SK-N-SH treated with all-trans-retinoic acid at 6 μM for 48 hours (cell line): ENCODE measurements around the gene FMN1.

Source experiments
- ATAC-seq: fragments of 200-7000 bp; cut with Tn5 transposase; 3 replicates; pipeline ENCODE4 v1.9.1; 2020; ENCODE audit warnings: mild to moderate bottlenecking, moderate library complexity
- ARNTL ChIP-seq: fragments of 450-650 bp; formaldehyde crosslinking; IDR thresholded peaks from 2 replicates; pipeline ENCODE4 v1.5.0; 2020; ENCODE audit warnings: low read depth, mild to moderate bottlenecking, moderate library complexity, borderline replicate concordance
- BACH2 ChIP-seq: fragments of 250-450 bp; sonication (Bioruptor Pico); IDR thresholded peaks from 2 replicates; pipeline ENCODE4 v1.9.0; 2021; ENCODE audit warnings: mild to moderate bottlenecking, borderline replicate concordance
- CREB5 ChIP-seq: fragments of 250-450 bp; sonication (Bioruptor Pico); IDR thresholded peaks from 2 replicates; pipeline ENCODE4 v1.5.1; 2020; ENCODE audit warnings: low read depth, mild to moderate bottlenecking, moderate library complexity
- CSDC2 ChIP-seq: fragments of 250-450 bp; sonication (Bioruptor Pico); IDR thresholded peaks from 2 replicates; pipeline ENCODE4 v1.5.0; 2020; ENCODE audit warnings: mild to moderate bottlenecking, moderate library complexity
- CSRNP3 ChIP-seq: fragments of 250-450 bp; sonication (Bioruptor Pico); IDR thresholded peaks from 2 replicates; pipeline ENCODE4 v1.5.1; 2021; ENCODE audit warnings: mild to moderate bottlenecking, moderate library complexity
- ESRRG ChIP-seq: fragments of 250-450 bp; sonication (Bioruptor Pico); IDR thresholded peaks from 2 replicates; pipeline ENCODE4 v1.6.1; 2021; ENCODE audit warnings: mild to moderate bottlenecking
- GLIS3 ChIP-seq: fragments of 250-450 bp; sonication (Bioruptor Pico); IDR thresholded peaks from 2 replicates; pipeline ENCODE4 v1.5.0; 2020; ENCODE audit warnings: mild to moderate bottlenecking, moderate library complexity
- ISL1 ChIP-seq: fragments of 250-450 bp; sonication (Bioruptor Pico); IDR thresholded peaks from 2 replicates; pipeline ENCODE4 v2.1.2; 2022; ENCODE audit warnings: mild to moderate bottlenecking, moderate library complexity
- OSR1 ChIP-seq: fragments of 250-450 bp; sonication (Bioruptor Pico); IDR thresholded peaks from 2 replicates; pipeline ENCODE4 v1.8.0; 2022; ENCODE audit warnings: moderate library complexity, mild to moderate bottlenecking, inconsistent platforms
- PATZ1 ChIP-seq: fragments of 250-450 bp; sonication (Bioruptor Pico); IDR thresholded peaks from 2 replicates; pipeline ENCODE4 v1.8.0; 2020; ENCODE audit warnings: mild to moderate bottlenecking, moderate library complexity, borderline replicate concordance
- POU6F1 ChIP-seq: fragments of 250-450 bp; sonication (Bioruptor Pico); IDR thresholded peaks from 2 replicates; pipeline ENCODE4 v1.8.0; 2021; ENCODE audit warnings: low read depth, mild to moderate bottlenecking, moderate library complexity, borderline replicate concordance
- PPARA ChIP-seq: fragments of 250-450 bp; sonication (Bioruptor Pico); IDR thresholded peaks from 2 replicates; pipeline ENCODE4 v1.5.0; 2020; ENCODE audit warnings: mild to moderate bottlenecking, borderline replicate concordance
- RARB ChIP-seq: fragments of 250-450 bp; sonication (Bioruptor Pico); IDR thresholded peaks from 2 replicates; pipeline ENCODE4 v1.8.0; 2021; ENCODE audit warnings: mild to moderate bottlenecking, moderate library complexity
- TCF4 ChIP-seq: fragments of 250-450 bp; sonication (Bioruptor Pico); IDR thresholded peaks from 2 replicates; pipeline ENCODE4 v1.8.0; 2021; ENCODE audit warnings: mild to moderate bottlenecking, moderate library complexity, borderline replicate concordance
- TOX ChIP-seq: fragments of 250-450 bp; sonication (Bioruptor Pico); IDR thresholded peaks from 2 replicates; pipeline ENCODE4 v1.8.0; 2021; ENCODE audit warnings: mild to moderate bottlenecking, moderate library complexity, borderline replicate concordance
- TSHZ2 ChIP-seq: fragments of 250-450 bp; sonication (Bioruptor Pico); IDR thresholded peaks from 2 replicates; pipeline ENCODE4 v1.5.0; 2020; ENCODE audit warnings: mild to moderate bottlenecking, moderate library complexity
- ZC3H10 ChIP-seq: fragments of 250-450 bp; sonication (Bioruptor Pico); IDR thresholded peaks from 2 replicates; pipeline ENCODE4 v1.5.1; 2021; ENCODE audit warnings: mild to moderate bottlenecking, moderate library complexity
- ZFP3 ChIP-seq: fragments of 250-450 bp; sonication (Bioruptor Pico); IDR thresholded peaks from 2 replicates; pipeline ENCODE4 v1.5.0; 2020; ENCODE audit warnings: mild to moderate bottlenecking, moderate library complexity
- ZFP30 ChIP-seq: fragments of 450-650 bp; formaldehyde crosslinking; IDR thresholded peaks from 2 replicates; pipeline ENCODE4 v1.5.0; 2022; ENCODE audit warnings: mild to moderate bottlenecking, moderate library complexity
- ZNF565 ChIP-seq: fragments of 450-650 bp; formaldehyde crosslinking; conservative IDR thresholded peaks from 2 replicates; pipeline ENCODE4 v1.5.0; 2020; ENCODE audit warnings: low read depth, mild to moderate bottlenecking, moderate library complexity
- ZNF70 ChIP-seq: fragments of 450-650 bp; formaldehyde crosslinking; IDR thresholded peaks from 2 replicates; pipeline ENCODE4 v1.5.0; 2020; ENCODE audit warnings: mild to moderate bottlenecking, moderate library complexity
- ZNF8 ChIP-seq: fragments of 450-650 bp; formaldehyde crosslinking; IDR thresholded peaks from 2 replicates; pipeline ENCODE4 v1.5.0; 2020; ENCODE audit warnings: mild to moderate bottlenecking, moderate library complexity

FMN1 gene

GRCh38 chr15:33154351-33155166 lies 40.0 kb downstream of the FMN1 start:
- peak; percentile 46; the same call in 1 of the 2 replicates for TF ChIP-seq ZFP3 (CRISPR knock-in tag)
- TF ChIP-seq CREB5 (CRISPR knock-in tag) = no peak
- TF ChIP-seq TOX (CRISPR knock-in tag) = peak; percentile 59; the same call in 1 of the 2 replicates
- TF ChIP-seq GLIS3 (CRISPR knock-in tag) = no peak; the same call in 1 of the 2 replicates
- TF ChIP-seq OSR1 (CRISPR knock-in tag) = no peak
- peak; percentile 34; the same call in 1 of the 2 replicates for TF ChIP-seq CSRNP3
- TF ChIP-seq ARNTL = no peak
- no peak for TF ChIP-seq ESRRG (CRISPR knock-in tag)
- TF ChIP-seq TCF4 = no peak
- TF ChIP-seq ZFP30 (CRISPR knock-in tag) = no peak
- TF ChIP-seq ZNF8 (CRISPR knock-in tag) = no peak
- peak; percentile 81 for TF ChIP-seq ISL1 (CRISPR knock-in tag)
- peak; percentile 25; the same call in 1 of the 2 replicates for TF ChIP-seq RARB (CRISPR knock-in tag)
- TF ChIP-seq ZC3H10 = peak; percentile 67
- peak; percentile 71 for ATAC-seq

GRCh38 chr15:33153548-33153947 lies 41.0 kb downstream of the FMN1 start:
- ATAC-seq = no peak
- no peak for TF ChIP-seq ZFP3 (CRISPR knock-in tag)
- no peak for TF ChIP-seq OSR1 (CRISPR knock-in tag)
- no peak for TF ChIP-seq CSRNP3
- no peak for TF ChIP-seq GLIS3 (CRISPR knock-in tag)
- no peak for TF ChIP-seq POU6F1
- no peak for TF ChIP-seq RARB (CRISPR knock-in tag)
- TF ChIP-seq CSDC2 (CRISPR knock-in tag) = no peak
- no peak for TF ChIP-seq ESRRG (CRISPR knock-in tag)

- peak; percentile 2 for ATAC-seq
- TF ChIP-seq ZNF70 (CRISPR knock-in tag) = no peak
- no peak for TF ChIP-seq PPARA (CRISPR knock-in tag)
- TF ChIP-seq PATZ1 (CRISPR knock-in tag) = no peak
- no peak for TF ChIP-seq ZNF565 (CRISPR knock-in tag)
- no peak for TF ChIP-seq BACH2
- TF ChIP-seq ZFP30 (CRISPR knock-in tag) = no peak
- no peak for TF ChIP-seq GLIS3 (CRISPR knock-in tag)
- TF ChIP-seq TSHZ2 (CRISPR knock-in tag) = no peak
- no peak for TF ChIP-seq OSR1 (CRISPR knock-in tag)
- no peak for TF ChIP-seq RARB (CRISPR knock-in tag)
- TF ChIP-seq POU6F1 = no peak
- peak; percentile 37; the same call in 1 of the 2 replicates for TF ChIP-seq ISL1 (CRISPR knock-in tag)
- no peak for TF ChIP-seq TOX (CRISPR knock-in tag)
- no peak for TF ChIP-seq CSRNP3
Observed at GRCh38 chr15:33152502-33153109, 41.9 kb downstream of the FMN1 start.
